ENCODE data around the gene TADA2A.

DNA sequence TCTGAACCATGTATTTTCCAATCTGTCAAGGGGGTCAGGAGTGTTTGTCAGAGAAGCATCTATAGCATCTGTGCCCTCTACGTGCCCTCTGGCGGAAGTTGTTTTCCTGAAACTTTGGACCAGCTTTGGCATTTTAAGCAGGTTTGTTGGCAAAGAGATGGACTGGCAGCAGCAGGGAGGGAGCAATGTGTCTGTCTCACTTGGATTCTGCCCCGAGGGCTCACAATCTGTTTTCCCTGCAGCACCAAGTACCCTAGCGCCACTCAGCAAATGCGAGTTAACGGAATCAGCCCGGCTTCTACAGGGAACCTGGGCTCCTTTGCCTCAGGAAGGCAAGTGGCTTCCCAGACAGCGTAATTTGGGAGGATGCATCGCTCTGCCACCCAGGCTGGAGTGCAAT, 100.4 kb downstream of the TADA2A start:
- TF ChIP-seq POLR2A (IDR thresholded peaks at IDR 0.05) (no peak), CTCF (IDR thresholded peaks at IDR 0.05) (no peak)

Data from thyroid gland (tissue), 4 donors.